HT-29 (cell line): ENCODE results near the gene CAPZB. TPM values are rescaled to one million over a fixed set of nuclear protein-coding genes. Genes with fewer than 3 reads are reported as not detected.
"Not testable (repeated sequence)": the region's sequence is repeated elsewhere in the genome, so short reads cannot be mapped to it uniquely, and the experiment has no call there.

Experiments
- DNase-seq: peaks from one replicate; pipeline ENCODE4 v3.0.0-alpha.2; 2015; ENCODE audit warnings: low spot score
- total RNA-seq: library from RNA; depleted of rRNA; stranded (reverse); fragments of >200 nt; shearing (Covaris generic); gene quantifications from 2 replicates; pipeline ENCODE4 v1.2.3, GENCODE V29; 2014

CAPZB gene
- total RNA-seq, 1 experiment from 2014 or later, result 87.3 TPM

DNA sequence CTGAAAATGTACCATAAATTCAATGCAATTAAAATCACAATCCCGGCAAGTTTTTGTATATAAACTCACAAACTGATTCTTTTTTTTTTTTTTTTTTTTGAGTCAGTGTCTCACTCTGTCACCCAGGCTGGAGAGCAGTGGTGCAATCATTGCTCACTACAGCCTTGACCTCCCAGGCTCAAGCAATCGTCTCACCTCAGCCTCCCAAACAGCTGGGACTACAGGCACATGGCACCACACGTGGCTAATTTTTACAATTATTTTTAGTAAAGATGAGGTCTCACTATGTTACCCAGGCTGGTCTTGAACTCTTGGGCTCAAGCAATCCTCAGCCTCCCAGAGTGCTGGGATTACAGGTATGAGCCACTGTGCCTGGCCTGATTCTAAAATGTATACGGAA, 12.1 kb upstream of the CAPZB start:
- DNase-seq, result not testable (repeated sequence)

DNA sequence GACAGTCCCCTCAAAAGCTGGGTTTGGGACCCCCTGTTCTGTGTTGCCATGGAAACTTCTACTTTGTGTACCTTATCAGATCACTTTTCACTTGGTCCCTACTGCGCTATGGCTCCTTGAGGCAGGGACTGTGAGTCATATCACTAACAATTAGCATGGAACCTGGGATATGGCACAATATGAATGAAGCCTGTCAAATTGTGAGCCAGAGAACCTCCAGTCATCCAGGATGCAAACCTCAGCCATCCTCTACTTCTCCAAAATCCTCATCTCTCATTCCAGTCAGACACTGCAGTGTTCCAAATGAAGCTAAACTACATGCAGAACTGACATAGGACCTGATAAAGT, 11.2 kb upstream of the CAPZB start:
- DNase-seq, result no peak

- DNase-seq, result no peak
Observed at GRCh38 chr1:19495799-19496526, 10.6 kb upstream of the CAPZB start.

DNA sequence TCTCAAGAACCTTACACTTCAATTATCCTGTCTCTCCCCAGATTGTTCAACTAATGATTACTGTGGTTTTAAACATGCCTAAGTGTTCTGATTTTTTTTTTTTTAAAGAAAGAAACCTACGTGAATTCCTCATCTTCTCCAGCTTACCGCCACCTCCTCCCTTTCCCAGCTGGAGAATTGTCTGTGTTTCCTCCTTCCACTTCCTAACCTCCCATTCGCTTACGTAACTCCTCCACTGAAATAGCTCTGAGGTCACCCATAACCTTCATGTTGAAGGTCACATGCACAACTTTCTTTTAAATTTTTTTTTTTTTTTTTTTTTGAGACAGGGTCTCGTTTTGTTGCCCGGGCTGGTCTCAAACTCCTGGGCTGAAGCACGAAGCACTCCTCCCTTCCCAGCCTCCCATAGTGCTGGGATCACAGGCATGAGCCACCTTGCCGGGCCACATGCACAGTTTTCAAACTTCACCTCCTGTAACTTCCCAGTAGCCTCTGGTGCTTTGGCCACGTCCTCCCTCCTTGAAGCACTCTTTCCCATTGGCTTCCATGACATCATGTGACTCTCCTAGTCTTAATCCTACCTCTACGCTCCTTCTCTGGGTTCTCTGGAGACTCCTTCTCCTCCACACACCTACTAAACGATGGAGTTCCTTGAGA, 9.8 kb upstream of the CAPZB start:
- DNase-seq, result no peak

DNA sequence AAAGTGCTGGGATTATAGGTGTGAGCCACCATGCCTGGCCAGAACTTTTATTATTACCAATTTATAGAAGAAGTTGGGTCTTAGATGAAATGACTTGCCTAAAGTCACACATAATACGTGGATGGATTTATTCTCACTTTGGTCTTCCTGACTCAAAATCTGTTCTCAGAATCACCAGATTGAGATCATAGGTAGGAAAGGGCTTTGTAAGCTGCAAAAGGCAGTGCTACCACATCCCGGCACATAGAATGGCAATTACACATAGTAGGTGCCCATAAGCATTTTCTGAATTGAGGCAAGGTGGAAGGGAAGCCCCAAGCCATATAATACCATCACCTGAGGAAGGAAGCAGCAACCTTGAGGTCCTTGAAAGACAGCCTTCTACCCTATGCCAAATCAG, 8.2 kb upstream of the CAPZB start:
- DNase-seq, result no peak

DNA sequence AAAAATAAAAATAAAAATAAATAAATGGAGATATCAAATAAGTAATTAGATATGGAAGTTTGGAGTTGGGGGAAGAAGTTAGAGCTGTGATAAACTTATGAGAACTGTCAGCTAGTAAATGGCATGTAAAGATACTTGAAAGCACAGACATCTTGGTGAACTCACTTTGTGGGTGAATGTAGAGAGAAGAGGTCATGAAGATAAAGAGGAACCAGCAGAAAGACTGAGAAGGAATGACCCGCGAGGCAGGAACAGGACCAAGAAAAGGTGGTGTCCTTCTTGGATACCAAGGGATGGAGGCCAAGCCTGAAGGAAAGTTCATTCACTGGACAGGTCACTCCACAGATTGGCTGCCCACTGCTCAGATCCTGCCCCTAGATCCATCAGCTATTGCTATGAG, 4.7 kb upstream of the CAPZB start:
- no peak for DNase-seq

GRCh38 chr1:19488136-19488535, 2.8 kb upstream of the CAPZB start:
- no peak for DNase-seq

DNA sequence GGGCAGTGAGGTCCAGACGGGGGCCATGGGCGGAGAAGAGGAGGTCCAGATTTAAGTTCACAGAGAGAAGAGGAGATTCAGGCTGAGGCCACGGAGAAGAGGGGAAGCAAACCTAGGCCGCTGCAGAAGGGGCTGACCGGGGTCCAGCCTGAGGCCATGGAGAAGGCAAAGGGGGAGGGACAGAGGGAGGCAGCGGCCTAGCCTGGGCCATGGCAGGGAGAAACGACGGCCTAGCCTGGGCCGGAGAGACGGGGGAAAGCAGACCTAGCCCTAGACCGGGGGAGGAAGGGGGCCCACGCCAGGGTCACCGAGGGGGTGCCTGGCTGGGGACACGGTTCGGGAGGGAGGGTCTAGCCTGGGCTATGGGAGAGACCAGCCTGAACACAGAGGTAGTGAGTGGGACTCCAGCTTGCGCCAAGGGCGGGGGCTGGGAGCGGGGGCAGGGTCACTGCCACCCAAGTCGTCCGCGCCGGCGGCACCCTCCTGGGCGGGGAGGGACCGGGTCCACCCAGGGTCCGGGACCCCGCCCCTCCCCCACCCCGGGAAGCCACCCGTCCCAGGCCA, 459 bp downstream of the CAPZB start:
- peak; percentile 34 for DNase-seq

DNA sequence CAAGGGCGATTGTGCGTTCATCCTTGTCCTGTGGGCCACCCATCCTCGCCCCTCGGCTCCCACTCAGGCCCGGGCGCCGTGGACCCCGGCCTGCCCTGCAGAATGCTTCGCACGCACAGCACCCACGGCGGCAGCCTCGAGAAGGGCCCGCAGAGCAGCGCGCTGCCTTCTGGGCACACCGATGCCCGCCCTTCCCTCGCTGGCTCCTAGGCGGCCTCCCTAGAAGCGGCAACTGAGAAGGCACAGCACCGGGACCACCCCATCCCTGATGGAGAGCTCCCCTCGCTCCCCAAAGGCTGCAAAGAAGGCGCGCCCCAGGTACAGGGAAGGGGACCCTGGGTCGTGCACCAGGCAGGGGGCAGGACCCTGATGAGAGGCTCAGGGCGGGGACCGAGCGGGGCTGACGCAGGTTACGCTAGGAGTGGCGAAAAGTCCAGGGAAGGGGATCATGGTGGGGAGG, 971 bp downstream of the CAPZB start:
- DNase-seq, result peak; percentile 35

DNA sequence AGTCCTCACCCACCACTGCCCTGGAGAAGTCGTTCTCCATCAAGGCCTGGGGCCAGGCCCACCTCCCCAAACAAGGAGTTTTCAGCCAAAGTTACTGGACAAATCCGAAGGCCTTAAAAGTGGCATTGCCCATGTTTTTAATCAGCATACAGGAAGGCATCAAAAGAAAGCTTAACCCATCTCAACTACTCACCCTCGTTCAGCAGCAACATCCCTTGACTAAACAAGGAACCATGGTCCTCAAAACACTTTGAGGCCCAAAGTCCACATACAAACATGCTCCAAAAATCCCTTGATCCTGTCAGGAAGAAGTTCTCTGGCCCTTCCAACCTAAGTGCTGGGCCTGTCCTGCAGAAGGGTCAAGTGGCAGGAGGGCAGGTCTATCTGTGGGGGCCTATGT, 1.6 kb downstream of the CAPZB start:
- no peak for DNase-seq

DNA sequence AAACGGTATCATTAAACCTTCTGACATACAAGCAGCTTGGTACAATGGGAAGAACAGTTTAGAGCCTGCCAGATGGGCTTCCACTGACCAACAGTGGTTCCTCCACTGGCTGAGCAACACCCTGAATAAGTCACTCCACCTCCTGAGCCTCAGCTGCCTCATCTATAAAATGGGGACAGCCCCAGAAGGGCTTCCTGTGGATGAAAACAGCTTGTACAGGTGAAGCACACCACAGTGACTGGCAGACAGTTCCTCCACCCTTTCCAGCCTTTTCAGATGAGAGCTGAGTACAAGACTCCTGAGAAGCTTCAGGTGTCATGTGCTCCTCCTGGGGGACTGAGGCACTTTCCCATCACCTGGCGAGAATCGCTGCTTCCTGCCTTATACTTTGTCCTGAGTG, 2.1 kb downstream of the CAPZB start:
- no peak for DNase-seq

GRCh38 chr1:19481826-19482398, 3.4 kb downstream of the CAPZB start:
- no peak for DNase-seq

- no peak for DNase-seq
Observed at GRCh38 chr1:19480282-19480681, 5.1 kb downstream of the CAPZB start.

GRCh38 chr1:19479351-19480120, 5.8 kb downstream of the CAPZB start:
- no peak for DNase-seq

- DNase-seq, result no peak
Observed at GRCh38 chr1:19478322-19478721, 7.0 kb downstream of the CAPZB start.

- no peak for DNase-seq
Observed at GRCh38 chr1:19477284-19478249, 7.8 kb downstream of the CAPZB start.

DNA sequence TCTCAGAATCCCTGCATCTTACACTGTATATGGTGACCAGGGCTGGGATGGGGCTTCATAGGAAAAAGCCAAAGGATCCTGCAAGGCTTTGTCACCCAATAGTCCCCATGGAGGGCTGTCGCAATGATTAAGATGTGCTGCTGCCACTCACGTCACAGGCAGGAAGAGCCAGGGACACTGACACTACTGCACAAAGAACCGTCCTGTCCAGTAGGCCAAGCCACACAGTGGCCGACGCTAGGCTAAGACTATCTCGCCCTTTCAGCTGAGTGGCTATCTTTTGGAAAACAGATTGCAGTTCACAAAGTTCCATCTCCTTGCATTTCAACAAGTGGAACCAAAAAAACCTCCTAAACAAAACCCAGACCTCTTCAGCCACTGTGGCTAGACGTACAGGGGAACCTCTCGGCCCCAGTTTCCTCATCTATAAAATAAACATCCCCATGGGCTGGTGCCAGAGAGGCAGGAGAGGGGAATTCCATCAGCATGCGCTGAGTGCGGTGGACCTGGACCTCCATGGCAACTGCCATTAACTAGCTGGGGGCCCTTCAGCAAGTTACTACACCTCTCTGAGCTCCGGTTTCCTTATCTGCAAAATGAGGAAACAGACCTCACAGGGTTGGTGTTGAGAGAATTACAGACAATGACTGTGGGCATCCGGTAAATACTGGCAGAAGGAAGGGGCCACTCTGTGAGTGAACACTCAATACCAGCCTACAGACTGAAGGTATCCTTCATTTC, 8.7 kb downstream of the CAPZB start:
- DNase-seq, result no peak

- no peak for DNase-seq
Observed at GRCh38 chr1:19475296-19475695, 10.0 kb downstream of the CAPZB start.

DNA sequence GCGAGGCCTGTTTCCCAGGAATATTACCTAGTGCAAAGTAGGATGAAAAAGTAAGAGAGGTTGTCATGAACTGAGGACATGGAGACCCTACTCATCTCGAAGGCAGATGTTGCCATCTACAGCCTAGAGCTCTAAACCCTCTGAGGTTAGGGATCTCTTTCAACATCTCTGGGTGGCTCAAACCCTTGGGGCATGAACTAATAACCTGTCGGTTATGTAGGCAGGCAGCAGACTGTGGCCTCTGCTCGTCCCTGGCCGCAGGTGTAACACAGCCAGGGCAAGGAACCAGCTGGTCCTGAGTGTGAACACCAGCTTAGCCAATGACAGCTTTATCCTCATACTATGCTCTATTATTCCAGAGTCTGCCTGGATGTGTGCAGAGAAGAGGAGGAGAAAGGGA, 13.2 kb downstream of the CAPZB start:
- no peak for DNase-seq

GRCh38 chr1:19469004-19469403, 16.3 kb downstream of the CAPZB start:
- peak; percentile 19 for DNase-seq
